ENCODE measurements around the gene RIN3. TPM values are rescaled to one million over a fixed set of nuclear protein-coding genes. Genes with fewer than 3 reads are reported as not detected.

RIN3 gene
- total RNA-seq, 6 experiments from 2014 or later: 10.7 to 20.4 (median 18.9) TPM

DNA sequence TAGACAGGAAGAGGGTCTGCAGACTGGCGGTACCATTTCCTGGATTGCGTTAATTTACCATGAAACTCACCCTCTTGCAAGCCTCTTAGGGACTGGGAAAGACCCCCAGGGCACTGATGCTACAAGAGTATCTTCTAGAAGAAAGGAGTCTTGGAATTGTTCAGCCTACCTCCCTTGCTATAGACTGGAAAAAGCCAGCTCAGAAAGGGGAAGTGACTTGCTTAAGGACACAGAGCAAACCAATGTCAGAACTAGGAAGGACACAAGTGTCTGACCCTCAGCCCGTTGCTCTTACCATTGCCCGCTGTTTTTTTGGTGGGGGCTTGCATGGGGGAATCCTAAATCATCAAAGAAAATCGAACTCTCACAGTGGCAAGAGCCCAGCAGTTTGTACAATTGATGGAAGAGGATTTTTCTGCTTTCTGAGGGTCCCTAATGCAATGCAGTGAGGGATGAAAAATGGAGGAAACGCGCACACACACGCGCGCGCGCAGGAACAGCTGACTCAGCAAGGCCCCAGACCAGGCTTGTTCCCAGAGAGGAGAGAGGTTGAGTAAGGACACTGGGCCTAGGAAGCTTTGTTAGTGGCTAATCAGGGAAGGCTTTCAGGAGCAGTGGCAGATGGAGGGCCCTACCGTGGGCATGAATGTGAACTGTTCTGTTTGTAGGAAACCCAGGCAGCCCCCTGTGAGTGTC, 50.9 kb downstream of the RIN3 start:
- H3K27me3 ChIP-seq: no peaks in the 10 kb centered on the region
- no peaks in the 10 kb centered on the region for H3K36me3 ChIP-seq
- H3K9me3 ChIP-seq: no peaks in the 10 kb centered on the region
- peaks cover 0 to 4% (median 0%) of the 10 kb centered on the region in 4 donors for H3K4me1 ChIP-seq
- intact Hi-C loops (cut with DNase I): no loop called here
- WGBS (ENCODE audit: insufficient coverage, low coverage, low lambda C conversion rate, missing lambda C conversion rate): 74% methylated on average over 13 of the region's 13 CpGs
- H3K4me3 ChIP-seq: no peak overlapping the region
- DNase-seq: peak in 1 of 3 donors; percentile 31
- TF ChIP-seq, protein P1, sequence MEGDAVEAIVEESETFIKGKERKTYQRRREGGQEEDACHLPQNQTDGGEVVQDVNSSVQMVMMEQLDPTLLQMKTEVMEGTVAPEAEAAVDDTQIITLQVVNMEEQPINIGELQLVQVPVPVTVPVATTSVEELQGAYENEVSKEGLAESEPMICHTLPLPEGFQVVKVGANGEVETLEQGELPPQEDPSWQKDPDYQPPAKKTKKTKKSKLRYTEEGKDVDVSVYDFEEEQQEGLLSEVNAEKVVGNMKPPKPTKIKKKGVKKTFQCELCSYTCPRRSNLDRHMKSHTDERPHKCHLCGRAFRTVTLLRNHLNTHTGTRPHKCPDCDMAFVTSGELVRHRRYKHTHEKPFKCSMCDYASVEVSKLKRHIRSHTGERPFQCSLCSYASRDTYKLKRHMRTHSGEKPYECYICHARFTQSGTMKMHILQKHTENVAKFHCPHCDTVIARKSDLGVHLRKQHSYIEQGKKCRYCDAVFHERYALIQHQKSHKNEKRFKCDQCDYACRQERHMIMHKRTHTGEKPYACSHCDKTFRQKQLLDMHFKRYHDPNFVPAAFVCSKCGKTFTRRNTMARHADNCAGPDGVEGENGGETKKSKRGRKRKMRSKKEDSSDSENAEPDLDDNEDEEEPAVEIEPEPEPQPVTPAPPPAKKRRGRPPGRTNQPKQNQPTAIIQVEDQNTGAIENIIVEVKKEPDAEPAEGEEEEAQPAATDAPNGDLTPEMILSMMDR (IDR thresholded peaks at IDR 0.05): no peak
- TF ChIP-seq POLR2A (IDR thresholded peaks at IDR 0.05): no peak
- ATAC-seq: peak; percentile 30 to 62 (median 45)
- H3K27ac ChIP-seq: no peak overlapping the region

DNA sequence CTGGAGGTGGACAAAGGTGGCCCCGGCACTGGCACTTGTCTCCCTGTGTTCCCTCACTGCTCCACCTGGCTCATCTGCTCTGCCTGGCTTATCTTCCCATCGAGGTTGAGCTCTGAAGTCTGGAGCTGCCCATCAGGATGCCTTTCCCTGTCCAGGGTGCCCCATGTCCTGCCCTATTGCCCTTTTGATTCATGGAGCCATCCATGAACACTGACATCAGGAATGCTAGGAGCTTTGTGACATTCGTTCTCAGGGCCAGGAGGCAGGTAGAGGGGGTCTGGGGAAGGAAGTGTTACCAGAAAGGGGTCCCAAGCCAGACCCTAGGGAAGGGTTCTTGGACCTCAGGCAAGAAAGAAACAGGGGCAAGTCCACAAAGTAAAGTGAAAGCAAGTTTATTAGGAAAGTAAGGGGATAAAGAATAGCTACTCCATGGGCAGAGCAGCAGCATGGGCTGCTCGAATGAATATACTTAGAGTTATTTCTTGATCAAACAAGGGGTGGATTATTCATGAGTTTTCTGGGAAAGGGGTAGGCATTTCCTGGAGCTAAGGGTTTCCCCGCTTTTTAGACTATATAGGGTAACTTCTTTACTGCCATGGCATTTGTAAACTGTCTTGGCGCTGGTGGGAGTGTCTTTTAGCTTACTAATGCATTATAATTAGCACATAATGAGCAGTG, 51.6 kb downstream of the RIN3 start:
- TF ChIP-seq, protein P1 (IDR thresholded peaks at IDR 0.05): no peak
- no peak for TF ChIP-seq POLR2A (IDR thresholded peaks at IDR 0.05)
- peaks cover 0 to 7% (median 0%) of the 10 kb centered on the region in 4 donors for H3K4me1 ChIP-seq
- H3K4me3 ChIP-seq: no peak overlapping the region
- 70% methylated on average over 5 of the region's 6 CpGs for WGBS (ENCODE audit: insufficient coverage, low coverage, low lambda C conversion rate, missing lambda C conversion rate)
- H3K27me3 ChIP-seq: no peaks in the 10 kb centered on the region
- no peak overlapping the region for H3K27ac ChIP-seq
- DNase-seq (no peak), ATAC-seq (no peak)
- intact Hi-C loops (cut with DNase I): no loop called here
- no peaks in the 10 kb centered on the region for H3K36me3 ChIP-seq
- H3K9me3 ChIP-seq: no peaks in the 10 kb centered on the region

DNA sequence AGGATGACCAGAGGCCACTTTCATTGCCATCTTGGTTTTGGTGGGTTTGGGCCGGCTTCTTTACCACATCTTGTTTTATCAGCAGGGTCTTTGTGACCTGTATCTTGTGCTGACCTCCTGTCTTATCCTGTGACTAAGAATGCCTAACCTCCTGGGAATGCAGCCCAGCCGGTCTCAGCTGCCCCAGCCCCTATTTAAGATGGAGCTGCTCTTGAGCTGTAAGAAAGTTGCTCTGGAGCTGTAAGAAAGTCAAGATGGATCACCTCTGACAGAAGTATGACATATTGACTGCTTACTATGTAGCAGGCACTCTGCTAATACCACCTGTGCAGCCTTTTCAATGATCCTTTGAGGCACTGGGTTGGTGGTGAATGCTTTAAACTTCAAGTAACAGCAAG, 52.1 kb downstream of the RIN3 start:
- WGBS (ENCODE audit: insufficient coverage, low coverage, low lambda C conversion rate, missing lambda C conversion rate): 100% methylated on average over 2 of the region's 2 CpGs
- Histone ChIP-seq H3K4me1 (peaks cover 0 to 10% (median 1%) of the 10 kb centered on the region in 4 donors), H3K9me3 (no peaks in the 10 kb centered on the region), H3K27me3 (no peaks in the 10 kb centered on the region), H3K36me3 (no peaks in the 10 kb centered on the region), H3K27ac (no peak overlapping the region), H3K4me3 (no peak overlapping the region)
- ATAC-seq (no peak), DNase-seq (no peak)
- TF ChIP-seq, protein P1 (IDR thresholded peaks at IDR 0.05): no peak
- no peak for TF ChIP-seq POLR2A (IDR thresholded peaks at IDR 0.05)
- intact Hi-C loops (cut with DNase I): no loop called here

DNA sequence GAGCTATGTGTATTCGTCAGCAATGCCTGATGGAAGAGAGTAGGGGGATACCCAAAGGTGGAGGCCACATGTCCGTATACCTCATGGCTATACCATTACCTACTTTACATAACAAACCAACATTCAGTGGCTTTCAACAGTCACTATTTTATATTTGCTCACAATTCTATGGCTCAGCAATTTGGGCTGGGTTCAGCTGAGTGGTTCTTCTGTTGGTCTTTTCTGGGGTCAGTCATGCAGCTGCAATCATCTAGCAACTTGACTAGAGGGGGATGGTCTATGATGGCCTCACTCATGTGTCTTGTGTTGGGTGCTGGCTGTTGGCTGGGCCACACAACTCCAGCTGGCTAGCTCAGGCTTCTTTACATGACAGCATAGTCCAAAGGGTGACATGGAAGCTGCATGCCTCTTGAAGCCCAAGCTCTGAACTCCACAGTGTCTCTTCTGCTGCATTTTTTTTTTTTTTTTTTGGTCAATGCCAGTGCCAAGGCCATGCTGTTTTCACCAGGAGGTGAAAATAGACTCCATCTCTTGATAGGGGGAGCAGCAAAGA, 53.7 kb downstream of the RIN3 start:
- no peaks in the 10 kb centered on the region for H3K9me3 ChIP-seq
- H3K4me3 ChIP-seq: no peak overlapping the region
- H3K27me3 ChIP-seq: no peaks in the 10 kb centered on the region
- no peak overlapping the region for H3K27ac ChIP-seq
- ATAC-seq: no peak
- TF ChIP-seq, protein P1 (IDR thresholded peaks at IDR 0.05): no peak
- TF ChIP-seq POLR2A (IDR thresholded peaks at IDR 0.05): no peak
- peaks cover 0 to 12% (median 3%) of the 10 kb centered on the region in 4 donors for H3K4me1 ChIP-seq
- intact Hi-C loops (cut with DNase I): no loop called here
- WGBS (ENCODE audit: insufficient coverage, low coverage, low lambda C conversion rate, missing lambda C conversion rate): no CpG with 5 or more reads among the region's 2 CpGs
- no peak for DNase-seq
- H3K36me3 ChIP-seq: no peaks in the 10 kb centered on the region
